Measurements from ENCODE around the gene GDPD5.

The GDPD5 gene

DNA sequence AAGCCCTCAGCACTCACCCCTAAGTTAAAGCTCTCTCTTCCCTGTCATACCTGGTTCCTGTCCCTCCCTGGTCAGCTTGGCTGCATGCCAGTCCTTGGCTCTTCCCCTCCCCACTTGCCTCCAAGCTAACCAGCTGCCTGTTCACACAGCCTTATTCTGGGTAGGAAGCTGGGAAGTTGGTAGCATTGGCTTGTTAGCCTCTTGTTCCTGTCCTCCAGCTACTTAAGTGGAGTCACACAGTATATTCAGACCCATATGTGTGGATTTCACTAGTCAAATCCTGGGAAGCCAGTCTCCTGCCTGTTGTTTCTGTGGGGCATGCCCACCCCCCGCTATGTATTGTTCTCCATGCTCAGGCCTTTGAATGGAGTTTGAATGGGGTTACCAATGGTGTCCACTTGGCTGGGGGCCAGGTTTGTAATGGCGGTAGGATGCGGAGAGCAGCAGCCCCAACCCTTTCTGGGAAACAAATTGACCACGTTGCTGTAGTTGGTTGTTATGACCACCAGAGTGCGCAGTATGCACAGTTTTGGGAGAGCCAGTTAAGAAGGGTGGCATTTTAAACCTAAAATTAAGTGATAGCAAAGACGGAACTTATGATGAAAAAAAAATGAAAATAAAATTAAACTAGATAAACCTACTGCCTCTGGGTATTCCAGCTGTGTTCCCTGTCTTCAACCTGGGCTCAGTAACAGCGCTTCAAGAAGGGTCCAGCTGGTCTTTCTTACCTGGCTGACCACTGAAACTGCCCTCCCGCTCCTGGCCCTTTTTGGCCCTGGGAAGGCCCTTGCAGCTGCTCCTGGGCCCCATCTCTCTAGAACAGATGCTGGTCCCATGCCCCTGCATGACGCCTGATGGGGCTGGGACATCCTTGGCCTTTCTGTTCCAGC lies 137.1 kb downstream of the GDPD5 start:
- TF ChIP-seq, protein P1, sequence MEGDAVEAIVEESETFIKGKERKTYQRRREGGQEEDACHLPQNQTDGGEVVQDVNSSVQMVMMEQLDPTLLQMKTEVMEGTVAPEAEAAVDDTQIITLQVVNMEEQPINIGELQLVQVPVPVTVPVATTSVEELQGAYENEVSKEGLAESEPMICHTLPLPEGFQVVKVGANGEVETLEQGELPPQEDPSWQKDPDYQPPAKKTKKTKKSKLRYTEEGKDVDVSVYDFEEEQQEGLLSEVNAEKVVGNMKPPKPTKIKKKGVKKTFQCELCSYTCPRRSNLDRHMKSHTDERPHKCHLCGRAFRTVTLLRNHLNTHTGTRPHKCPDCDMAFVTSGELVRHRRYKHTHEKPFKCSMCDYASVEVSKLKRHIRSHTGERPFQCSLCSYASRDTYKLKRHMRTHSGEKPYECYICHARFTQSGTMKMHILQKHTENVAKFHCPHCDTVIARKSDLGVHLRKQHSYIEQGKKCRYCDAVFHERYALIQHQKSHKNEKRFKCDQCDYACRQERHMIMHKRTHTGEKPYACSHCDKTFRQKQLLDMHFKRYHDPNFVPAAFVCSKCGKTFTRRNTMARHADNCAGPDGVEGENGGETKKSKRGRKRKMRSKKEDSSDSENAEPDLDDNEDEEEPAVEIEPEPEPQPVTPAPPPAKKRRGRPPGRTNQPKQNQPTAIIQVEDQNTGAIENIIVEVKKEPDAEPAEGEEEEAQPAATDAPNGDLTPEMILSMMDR (conservative IDR thresholded peaks at IDR 0.05), result peak; percentile 94
- H3K27ac ChIP-seq, result no peak overlapping the region

DNA sequence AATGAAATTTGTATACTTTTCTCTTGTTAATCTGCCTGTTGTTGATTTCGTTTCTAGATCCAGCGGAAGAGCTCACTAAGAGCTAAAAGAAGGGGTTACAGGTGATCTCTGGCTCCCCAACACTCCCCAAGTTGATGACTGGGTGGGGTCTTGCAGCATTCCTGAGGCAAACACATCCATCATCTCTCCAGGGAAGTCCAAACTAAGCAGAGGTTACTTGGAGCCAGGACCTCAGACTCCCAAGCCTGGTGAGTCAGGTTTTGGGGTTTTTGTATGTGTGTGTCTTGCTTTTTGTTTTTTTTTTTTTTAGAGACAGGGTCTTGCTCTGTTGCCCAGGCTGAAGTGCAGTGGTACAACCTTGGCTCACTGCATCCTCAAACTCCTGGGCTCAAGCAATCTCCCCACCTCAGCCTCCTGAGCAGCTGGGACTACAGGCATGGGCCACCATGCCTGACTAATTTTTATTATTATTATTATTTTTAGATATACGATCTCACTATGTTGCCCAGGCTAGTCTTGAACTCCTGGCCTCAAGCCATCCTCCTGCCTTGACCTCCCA lies 137.9 kb downstream of the GDPD5 start:
- no peak overlapping the region for H3K27ac ChIP-seq
- TF ChIP-seq, protein P1 (conservative IDR thresholded peaks at IDR 0.05), result no peak

DNA sequence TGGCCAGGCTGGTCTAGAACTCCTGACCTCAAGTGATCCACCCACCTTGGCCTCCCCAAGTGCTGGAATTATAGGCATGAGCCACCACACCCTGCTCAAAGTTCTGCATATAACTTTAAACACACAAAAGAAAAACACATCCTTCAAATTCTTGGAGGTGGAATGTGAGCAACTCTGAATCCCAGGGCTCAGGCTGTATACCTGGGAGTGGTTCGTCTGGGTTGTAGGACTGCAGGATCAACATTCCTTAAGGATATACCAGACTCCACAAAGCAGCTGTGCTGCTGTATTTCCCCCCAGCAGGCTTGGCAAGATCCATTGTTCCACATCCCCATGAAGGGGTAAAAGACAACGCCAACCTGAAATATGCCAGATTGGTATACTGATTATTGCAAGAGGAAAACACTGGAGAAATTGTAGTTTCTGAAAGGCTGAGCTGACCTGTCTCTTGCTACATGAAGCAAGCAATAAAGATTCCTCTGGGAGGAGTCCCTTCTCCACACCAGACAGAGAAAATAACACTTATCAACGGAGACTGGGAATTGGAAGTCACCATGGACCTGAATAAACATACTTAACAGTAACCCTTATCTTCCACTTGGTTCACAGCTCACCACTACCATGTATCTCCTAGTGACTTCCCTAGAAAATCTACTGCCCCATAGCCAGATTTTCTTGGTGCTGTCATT lies 138.7 kb downstream of the GDPD5 start:
- no peak overlapping the region for H3K27ac ChIP-seq
- TF ChIP-seq, protein P1 (conservative IDR thresholded peaks at IDR 0.05), result no peak

All from VCaP (cell line).